Psoas muscle (tissue), 8 donors: ENCODE results near the gene UNK. TPM values are rescaled to one million over a fixed set of nuclear protein-coding genes. Genes with fewer than 3 reads are reported as not detected.

Experiments
- ATAC-seq, 4 donors: fragments of 200-7000 bp; cut with Tn5 transposase; one replicate each; pipeline ENCODE4 v1.9.1; 2020; ENCODE audit warnings: moderate library complexity in 3 of 4, mild to moderate bottlenecking in 2 of 4
- DNase-seq, 2 donors: peaks; one replicate each; pipeline ENCODE4 v3.0.0-alpha.2; 2020
- H3K27ac ChIP-seq: fragments of 200-600 bp; one replicate; pipeline ENCODE4 v1.8.0; 2022
- H3K27me3 ChIP-seq, 3 donors: fragments of 200-600 bp in 1 of 3; one replicate each; pipeline versions ENCODE4 v1.6.1 to v1.8.0; 2013 to 2022; ENCODE audit warnings: low read length in 2 of 3, mild to moderate bottlenecking in 2 of 3, moderate library complexity in 1 of 3; ENCODE audit not compliant: insufficient read depth in 3 of 3
- H3K36me3 ChIP-seq, 2 donors: fragments of 200-600 bp in 1 of 2; one replicate each; pipeline versions ENCODE4 v1.6.1 to v1.8.0; 2013 to 2022; ENCODE audit warnings: low read depth in 1 of 2, mild to moderate bottlenecking in 1 of 2, moderate library complexity in 1 of 2; ENCODE audit not compliant: insufficient read depth in 1 of 2
- H3K4me1 ChIP-seq: fragments of 200-600 bp; one replicate; pipeline ENCODE4 v1.8.0; 2022
- H3K4me3 ChIP-seq: fragments of 200-600 bp; one replicate; pipeline ENCODE4 v1.8.0; 2022; ENCODE audit warnings: mild to moderate bottlenecking
- H3K9me3 ChIP-seq: fragments of 200-600 bp; one replicate; pipeline ENCODE4 v1.8.0; 2022
- CTCF ChIP-seq: fragments of 200-600 bp; IDR thresholded peaks from one replicate; pipeline ENCODE4 v1.8.0; 2022; ENCODE audit warnings: antibody characterized with exemption
- WGBS, 3 donors: extraction: QIAGEN DNeasy Blood & Tissue Kit; methylation state at CpG; one replicate each; pipeline versions ENCODE4 v1.1.6 to v1.1.7; 2013; 5-methylcytosine and 5-hydroxymethylcytosine counted together
- intact Hi-C, 2 donors: fragments of 100-400 bp; cut with DNase I; formaldehyde crosslinking; loops; one replicate each; pipeline versions ENCODE4 v1.11.0 to v1.14.2; 2022
- polyA plus RNA-seq, 3 donors: library from polyadenylated mRNA; stranded (reverse); fragments of 200-250 nt; gene quantifications; one replicate each; pipeline ENCODE4 v1.2.3, GENCODE V29; 2013
- total RNA-seq, 4 donors: library from RNA; stranded (reverse); fragmentation: NEBNext Ultra II Directional in 2 of 4; extraction: Animal tissue kit (Norgen Biotek cat#: 25700) in 2 of 4; gene quantifications; one replicate each; pipeline versions ENCODE4 v1.2.1 to v1.2.4, GENCODE V29; 2021 to 2023
- donor health status: healthy with polysubstance abuse.
- donor health status: DM: no; HTN: no; CAD: no; lungs with moderate emphysema.
- donor health status: Bipolar disorder and iron deficiency.
- donor health status: healthy.
- donor health status: DM: yes; HTN: yes; CAD: no.
- donor health status: DM: no; HTN: no; CAD: no.
- donor health status: DM: no; HTN: no; CAD: no.
- donor health status: DM: yes; HTN: yes; CAD: no.

The UNK gene
- total and polyA plus RNA-seq, 7 donors = 6.9 to 13.7 (median 8.2) TPM

GRCh38 chr17:75811174-75811573 lies 26.6 kb downstream of the UNK start:
- no peak for TF ChIP-seq CTCF
- 92 to 97% (median 97%) methylated on average over 7 of the region's 7 CpGs for WGBS, 3 donors
- ATAC-seq = no peak

GRCh38 chr17:75812096-75813013 lies 27.7 kb downstream of the UNK start:
- Histone ChIP-seq H3K36me3 (peaks cover 0 to 78% of the 10 kb centered on the region in 2 donors), H3K27ac (no peak overlapping the region), H3K4me3 (no peak overlapping the region), H3K9me3 (no peaks in the 10 kb centered on the region), H3K4me1 (peaks cover 21% of the 10 kb centered on the region), H3K27me3 (no peaks in the 10 kb centered on the region)
- intact Hi-C loops = no loop called here
- no peak for TF ChIP-seq CTCF
- no peak for ATAC-seq
- no peak for DNase-seq
- WGBS, 3 donors = 90 to 94% (median 92%) methylated on average over 27 of the region's 27 CpGs

More at GRCh38 chr17:75811174-75811573, 26.6 kb downstream of the UNK start:
- DNase-seq = no peak
- Histone ChIP-seq H3K27ac (no peak overlapping the region), H3K27me3 (no peaks in the 10 kb centered on the region), H3K36me3 (peaks cover 0 to 66% of the 10 kb centered on the region in 2 donors), H3K4me1 (peaks cover 24% of the 10 kb centered on the region), H3K9me3 (no peaks in the 10 kb centered on the region), H3K4me3 (no peak overlapping the region)
- intact Hi-C loops = no loop called here

GRCh38 chr17:75813081-75814020 lies 28.7 kb downstream of the UNK start:
- Histone ChIP-seq H3K4me3 (no peak overlapping the region), H3K9me3 (no peaks in the 10 kb centered on the region), H3K36me3 (peaks cover 0 to 88% of the 10 kb centered on the region in 2 donors), H3K4me1 (peaks cover 17% of the 10 kb centered on the region), H3K27me3 (no peaks in the 10 kb centered on the region), H3K27ac (no peak overlapping the region)
- no peak for TF ChIP-seq CTCF
- intact Hi-C loops = no loop called here
- DNase-seq (no peak), ATAC-seq (no peak)
- 87 to 89% (median 87%) methylated on average over 24 of the region's 24 CpGs for WGBS, 3 donors

GRCh38 chr17:75814021-75814395 lies 29.4 kb downstream of the UNK start:
- TF ChIP-seq CTCF = no peak
- Histone ChIP-seq H3K4me3 (no peak overlapping the region), H3K4me1 (peaks cover 12% of the 10 kb centered on the region), H3K36me3 (peaks cover 4 to 94% of the 10 kb centered on the region in 2 donors), H3K27ac (no peak overlapping the region), H3K27me3 (no peaks in the 10 kb centered on the region), H3K9me3 (no peaks in the 10 kb centered on the region)
- WGBS, 3 donors = 81 to 91% (median 85%) methylated on average over 6 of the region's 6 CpGs
- peak in 1 of 2 donors; percentile 26 for DNase-seq
- ATAC-seq = no peak
- intact Hi-C loops = no loop called here
